Erythroblast (primary cell): Measurements from ENCODE around the gene STARD5.
"Not testable (repeated sequence)": the region's sequence is repeated elsewhere in the genome, so short reads cannot be mapped to it uniquely, and the experiment has no call there.

Experiments
- DNase-seq, 2 experiments: peaks; one replicate each; lab custom pipeline; 2025; lab: John Stamatoyannopoulos, UW
- GATA1 ChIP-seq: IDR thresholded peaks from 2 replicates; pipeline ENCODE4 v1.6.1; 2011; ENCODE audit warnings: low read depth, mild to moderate bottlenecking, control low read depth, low read length, moderate library complexity
- POLR2A ChIP-seq: IDR thresholded peaks from 2 replicates; pipeline ENCODE4 v1.6.1; 2011; ENCODE audit warnings: mild to moderate bottlenecking, low read length

The STARD5 gene

GRCh38 chr15:81323944-81324881 is at the start of gene STARD5:
Gene STARD5 (minus strand): TSS chr15:81324141. CDS start chr15:81324099, 42 bp downstream.
- DNase-seq: peak; percentile 96 to 97
- no peak for TF ChIP-seq GATA1
- TF ChIP-seq POLR2A: peak; percentile 54

- TF ChIP-seq POLR2A: no peak
- no peak for DNase-seq
Measured at GRCh38 chr15:81373176-81373575, 49.2 kb upstream of the STARD5 start.

- DNase-seq: no peak
- TF ChIP-seq GATA1 (no peak), POLR2A (no peak)
Measured at GRCh38 chr15:81372575-81372974, 48.6 kb upstream of the STARD5 start.

GRCh38 chr15:81363718-81364500 is 40.0 kb upstream of the STARD5 start:
- no peak for DNase-seq
- TF ChIP-seq GATA1: no peak
- no peak for TF ChIP-seq POLR2A

GRCh38 chr15:81363276-81363675 is 39.3 kb upstream of the STARD5 start:
- no peak for TF ChIP-seq GATA1
- no peak for TF ChIP-seq POLR2A
- no peak for DNase-seq

GRCh38 chr15:81362790-81363189 is 38.8 kb upstream of the STARD5 start:
- TF ChIP-seq POLR2A (no peak), GATA1 (no peak)

GRCh38 chr15:81361891-81362290 is 38.0 kb upstream of the STARD5 start:
- no peak for TF ChIP-seq POLR2A
- no peak for TF ChIP-seq GATA1

More at GRCh38 chr15:81362790-81363189, 38.8 kb upstream of the STARD5 start:
- DNase-seq: no peak

GRCh38 chr15:81360491-81360890 is 36.5 kb upstream of the STARD5 start:
- no peak for DNase-seq
- TF ChIP-seq GATA1 (no peak), POLR2A (no peak)

More at GRCh38 chr15:81361891-81362290, 38.0 kb upstream of the STARD5 start:
- no peak for DNase-seq

- DNase-seq: no peak
- TF ChIP-seq POLR2A: no peak
- TF ChIP-seq GATA1: no peak
Measured at GRCh38 chr15:81358248-81358647, 34.3 kb upstream of the STARD5 start.

- no peak for TF ChIP-seq GATA1
- no peak for TF ChIP-seq POLR2A
- DNase-seq: peak in 1 of 2 experiments; percentile 2
Measured at GRCh38 chr15:81357180-81357686, 33.3 kb upstream of the STARD5 start.

- TF ChIP-seq GATA1: no peak
- TF ChIP-seq POLR2A: no peak
- no peak for DNase-seq
Measured at GRCh38 chr15:81356252-81356651, 32.3 kb upstream of the STARD5 start.

- DNase-seq: no peak
- no peak for TF ChIP-seq GATA1
- TF ChIP-seq POLR2A: no peak
Measured at GRCh38 chr15:81351651-81352050, 27.7 kb upstream of the STARD5 start.

GRCh38 chr15:81349271-81349670 is 25.3 kb upstream of the STARD5 start:
- TF ChIP-seq POLR2A: no peak
- no peak for TF ChIP-seq GATA1
- DNase-seq: no peak

- DNase-seq: not testable (repeated sequence)
Measured at GRCh38 chr15:81348691-81349090, 24.8 kb upstream of the STARD5 start.
